Measurements from ENCODE around the gene SSBP4.
"Not testable (repeated sequence)": the region's sequence is repeated elsewhere in the genome, so short reads cannot be mapped to it uniquely, and the experiment has no call there.

Gene SSBP4

DNA sequence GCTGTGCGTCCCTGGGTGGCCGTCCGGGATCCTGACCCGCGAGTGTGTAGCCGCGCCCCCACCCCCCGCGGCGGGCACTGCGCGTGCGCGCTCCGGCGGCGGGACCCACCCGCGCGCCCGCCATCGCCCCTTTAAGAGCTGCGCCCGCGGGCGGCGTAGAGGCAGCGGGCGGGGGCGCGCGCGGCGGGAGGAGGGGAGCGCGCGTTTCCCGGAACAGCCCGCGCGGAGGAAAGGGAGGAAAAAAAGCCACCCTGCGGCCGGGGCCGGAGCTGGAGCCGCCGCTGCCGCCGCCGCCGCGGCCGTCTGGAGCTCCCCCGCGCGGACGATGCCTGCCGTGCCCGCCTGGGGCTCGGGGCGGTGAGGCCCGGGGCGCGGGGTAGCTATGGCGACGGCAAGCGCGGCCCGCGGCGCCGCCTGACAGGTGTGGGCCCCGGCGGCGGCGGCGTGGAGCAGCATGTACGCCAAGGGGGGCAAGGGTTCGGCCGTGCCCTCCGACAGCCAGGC is at the start of gene SSBP4:
Gene SSBP4, plus strand, starts transcription at position 204 of the 504 bp plus-strand sequence. Its CDS starts 251 bp downstream, at position 455.
- peak; percentile 53 for DNase-seq (ENCODE audit: low spot score)

GRCh38 chr19:18373407-18373891 is 45.7 kb upstream of the SSBP4 start:
- DNase-seq (ENCODE audit: low spot score) = no peak

DNA sequence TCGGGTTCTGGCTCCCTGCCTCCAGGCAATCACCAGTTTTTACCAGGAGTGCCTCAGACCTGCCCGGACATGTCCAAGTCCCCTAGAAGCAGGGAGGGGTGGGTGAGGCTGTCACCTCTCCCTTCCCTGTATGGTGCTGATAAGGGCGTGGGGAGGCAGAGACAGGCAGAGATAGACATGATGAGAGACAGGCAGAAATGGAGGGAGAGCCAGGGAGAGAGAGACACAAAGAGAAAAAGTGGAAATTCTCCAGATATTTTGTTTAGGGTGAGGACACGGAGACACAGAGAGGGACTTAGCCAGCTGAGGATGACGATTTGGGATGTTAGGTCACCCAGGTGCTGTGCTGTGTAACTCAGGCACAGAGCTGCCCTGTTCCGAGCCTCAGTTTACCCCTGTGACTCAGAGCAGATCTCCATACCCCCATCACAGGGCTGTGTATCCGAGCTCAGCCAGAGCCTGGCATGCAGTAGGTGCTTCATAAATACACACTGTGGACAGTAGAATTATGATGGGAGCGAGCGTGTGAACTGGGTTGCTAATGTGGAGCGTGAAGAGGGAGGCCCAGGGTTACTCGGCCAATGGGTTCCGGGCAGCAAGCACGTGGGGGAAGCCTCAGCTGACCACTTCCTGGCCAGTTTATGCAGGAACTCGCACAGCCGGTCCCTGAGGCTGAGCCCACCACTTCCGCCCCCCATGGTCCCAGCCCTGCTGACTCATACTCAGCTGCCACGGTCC is 45.1 kb upstream of the SSBP4 start:
- DNase-seq (ENCODE audit: low spot score) = peak; percentile 38

GRCh38 chr19:18377026-18377425 is 42.2 kb upstream of the SSBP4 start:
- no peak for DNase-seq (ENCODE audit: low spot score)

- DNase-seq (ENCODE audit: low spot score) = no peak
Measured at GRCh38 chr19:18379803-18380747, 39.1 kb upstream of the SSBP4 start.

GRCh38 chr19:18380843-18381242 is 38.4 kb upstream of the SSBP4 start:
- DNase-seq (ENCODE audit: low spot score) = no peak

DNA sequence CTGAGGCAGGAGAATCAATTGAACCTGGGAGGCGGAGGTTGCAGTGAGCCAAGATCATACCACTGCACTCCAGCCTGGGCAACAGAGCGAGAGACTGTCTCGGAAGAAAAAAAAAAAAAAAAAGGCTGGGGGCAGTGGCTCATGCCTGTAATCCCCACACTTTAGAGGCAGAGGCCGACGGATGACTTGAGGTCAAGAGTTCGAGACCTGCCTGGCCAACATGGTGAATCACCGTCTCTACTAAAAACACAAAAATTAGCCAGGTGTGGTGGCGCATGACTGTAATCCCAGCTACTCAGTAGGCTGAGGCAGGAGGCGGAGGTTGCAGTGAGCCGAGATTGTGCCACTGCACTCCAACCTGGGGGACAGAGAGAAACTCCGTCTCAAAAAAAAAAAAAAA is 35.6 kb upstream of the SSBP4 start:
- DNase-seq (ENCODE audit: low spot score) = not testable (repeated sequence)

GRCh38 chr19:18384775-18385174 is 34.4 kb upstream of the SSBP4 start:
- no peak for DNase-seq (ENCODE audit: low spot score)

- DNase-seq (ENCODE audit: low spot score) = no peak
Measured at GRCh38 chr19:18385359-18385674, 33.9 kb upstream of the SSBP4 start.

- peak; percentile 6 for DNase-seq (ENCODE audit: low spot score)
Measured at GRCh38 chr19:18385675-18386542, 33.3 kb upstream of the SSBP4 start, which contains the start of gene GDF15. Gene GDF15 (plus strand): TSS chr19:18386158. CDS start chr19:18386190, 32 bp downstream.

- DNase-seq (ENCODE audit: low spot score) = no peak
Measured at GRCh38 chr19:18386543-18387271, 32.5 kb upstream of the SSBP4 start.

DNA sequence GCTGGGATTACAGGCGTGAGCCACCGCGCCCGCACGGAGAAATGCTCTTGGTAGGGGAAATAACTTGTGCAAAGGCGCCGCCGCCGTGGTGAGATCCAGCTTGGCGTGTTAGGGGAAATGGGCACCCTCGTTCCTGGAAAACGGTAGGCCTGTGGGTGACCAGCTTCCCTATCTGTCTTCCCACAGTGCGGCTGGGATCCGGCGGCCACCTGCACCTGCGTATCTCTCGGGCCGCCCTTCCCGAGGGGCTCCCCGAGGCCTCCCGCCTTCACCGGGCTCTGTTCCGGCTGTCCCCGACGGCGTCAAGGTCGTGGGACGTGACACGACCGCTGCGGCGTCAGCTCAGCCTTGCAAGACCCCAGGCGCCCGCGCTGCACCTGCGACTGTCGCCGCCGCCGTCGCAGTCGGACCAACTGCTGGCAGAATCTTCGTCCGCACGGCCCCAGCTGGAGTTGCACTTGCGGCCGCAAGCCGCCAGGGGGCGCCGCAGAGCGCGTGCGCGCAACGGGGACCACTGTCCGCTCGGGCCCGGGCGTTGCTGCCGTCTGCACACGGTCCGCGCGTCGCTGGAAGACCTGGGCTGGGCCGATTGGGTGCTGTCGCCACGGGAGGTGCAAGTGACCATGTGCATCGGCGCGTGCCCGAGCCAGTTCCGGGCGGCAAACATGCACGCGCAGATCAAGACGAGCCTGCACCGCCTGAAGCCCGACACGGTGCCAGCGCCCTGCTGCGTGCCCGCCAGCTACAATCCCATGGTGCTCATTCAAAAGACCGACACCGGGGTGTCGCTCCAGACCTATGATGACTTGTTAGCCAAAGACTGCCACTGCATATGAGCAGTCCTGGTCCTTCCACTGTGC is 30.9 kb upstream of the SSBP4 start:
- peak; percentile 73 for DNase-seq (ENCODE audit: low spot score)

DNA sequence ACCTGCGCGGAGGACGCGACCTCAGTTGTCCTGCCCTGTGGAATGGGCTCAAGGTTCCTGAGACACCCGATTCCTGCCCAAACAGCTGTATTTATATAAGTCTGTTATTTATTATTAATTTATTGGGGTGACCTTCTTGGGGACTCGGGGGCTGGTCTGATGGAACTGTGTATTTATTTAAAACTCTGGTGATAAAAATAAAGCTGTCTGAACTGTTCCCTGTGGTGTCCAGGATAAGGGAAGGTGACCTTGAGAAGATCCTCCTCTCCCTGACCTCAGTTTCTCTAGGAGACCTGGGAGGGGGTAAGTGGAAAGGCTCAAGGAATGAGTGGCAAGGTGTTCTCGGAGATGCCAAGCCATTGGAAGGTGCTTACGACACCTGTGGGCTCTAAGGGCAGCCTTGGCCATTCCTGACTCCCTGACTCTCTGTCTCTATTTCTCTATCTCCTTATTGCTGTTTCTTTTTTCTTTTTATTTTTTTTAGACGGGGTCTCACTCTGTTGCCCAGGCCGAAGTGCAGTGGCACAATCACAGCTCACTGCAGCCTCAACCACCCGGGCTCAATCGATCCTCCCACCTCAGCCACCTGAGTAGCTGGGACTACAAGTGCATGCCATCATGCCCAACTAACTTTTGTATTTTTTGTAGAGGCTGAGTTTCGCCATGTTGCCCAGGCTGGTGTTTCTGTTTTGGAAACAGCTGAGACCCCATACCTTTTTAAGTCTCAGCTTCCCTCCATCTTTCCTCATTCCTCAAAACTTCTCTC is 30.1 kb upstream of the SSBP4 start:
- no peak for DNase-seq (ENCODE audit: low spot score)

DNA sequence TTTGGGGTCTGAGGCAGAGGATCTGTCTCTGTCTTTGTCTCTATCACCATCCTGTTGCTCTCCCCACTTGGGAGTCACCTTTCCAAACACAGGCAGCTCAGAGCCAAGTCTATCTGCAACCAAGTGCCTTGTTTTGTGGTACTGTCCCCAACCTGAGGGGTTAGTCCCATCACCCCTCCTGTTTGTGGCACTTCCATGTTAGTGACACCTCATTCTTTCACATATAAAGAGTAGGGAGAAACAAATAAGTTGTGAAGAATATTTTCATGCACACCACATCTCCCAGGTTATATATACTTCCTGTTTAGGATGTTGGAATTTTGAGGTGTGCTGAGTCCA is 29.5 kb upstream of the SSBP4 start:
- no peak for DNase-seq (ENCODE audit: low spot score)

DNA sequence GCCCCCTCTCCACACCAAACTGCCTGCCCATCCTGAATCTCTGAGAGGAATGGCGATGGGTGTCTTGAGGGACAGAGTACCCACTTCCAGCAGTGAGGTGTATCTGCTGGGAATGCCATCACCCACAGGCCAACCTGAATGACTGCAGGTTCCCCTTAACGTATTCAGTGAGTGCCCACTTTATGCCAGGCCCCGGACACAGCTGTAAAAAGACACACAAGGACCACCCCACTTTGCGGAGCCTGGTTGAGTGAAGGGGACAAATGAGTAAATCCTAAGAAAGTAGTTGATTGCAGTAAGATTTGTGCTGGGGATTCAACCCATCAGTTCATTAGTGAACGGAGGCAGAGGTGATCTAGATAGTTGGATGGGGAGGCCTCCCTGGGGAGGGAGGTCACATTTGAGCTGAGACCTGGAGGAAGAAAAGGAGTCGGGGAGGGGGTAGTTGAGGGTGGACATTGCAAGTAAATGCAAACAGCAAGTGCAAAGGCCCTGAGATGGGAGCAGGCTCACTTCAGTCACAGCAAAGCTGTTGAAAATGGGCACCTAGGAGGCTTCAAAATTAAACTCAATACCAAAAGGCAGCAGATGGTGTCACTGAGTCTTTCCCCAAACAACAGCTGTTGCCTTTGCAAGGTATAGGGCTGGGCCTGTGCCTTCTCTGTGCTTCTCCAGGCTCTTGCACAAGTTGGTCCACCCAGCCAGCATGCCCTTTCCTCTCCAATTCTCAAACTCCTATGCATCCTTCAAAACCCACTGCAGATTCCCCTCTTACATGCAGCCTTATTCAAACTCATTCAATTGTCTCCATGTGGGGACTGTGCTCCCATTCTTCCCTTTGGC is 28.9 kb upstream of the SSBP4 start:
- no peak for DNase-seq (ENCODE audit: low spot score)

- no peak for DNase-seq (ENCODE audit: low spot score)
Measured at GRCh38 chr19:18391509-18392075, 27.6 kb upstream of the SSBP4 start.

- no peak for DNase-seq (ENCODE audit: low spot score)
Measured at GRCh38 chr19:18392417-18392816, 26.8 kb upstream of the SSBP4 start.

DNA sequence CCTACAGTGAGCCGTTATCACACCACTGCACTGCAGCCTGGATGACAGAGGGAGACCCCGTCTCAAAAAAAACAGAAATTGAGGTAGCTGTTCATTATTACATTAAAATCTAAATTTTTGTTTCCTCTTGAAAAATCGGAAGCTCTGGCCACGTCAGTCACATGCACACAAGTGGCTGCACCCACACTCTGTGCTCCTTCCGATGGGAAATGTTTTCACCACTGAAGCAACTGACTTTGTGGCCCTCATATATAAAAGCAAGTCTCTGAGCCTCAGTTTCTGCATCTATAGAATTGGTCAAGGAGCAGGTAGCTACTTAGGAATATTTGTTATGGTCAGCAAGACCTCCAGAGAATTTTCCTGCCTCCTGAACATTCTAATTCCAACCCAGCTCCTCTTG is 26.3 kb upstream of the SSBP4 start:
- no peak for DNase-seq (ENCODE audit: low spot score)

Measured in CD4-positive, alpha-beta T cell treated with Interleukin-6 at 100 ng/mL for 8 hours (primary cell).